Mesangial cell (primary cell): Measurements from ENCODE around the gene AQR. TPM values are rescaled to one million over a fixed set of nuclear protein-coding genes. Genes with fewer than 3 reads are reported as not detected.

Source experiments
- total RNA-seq: library from RNA; depleted of rRNA; stranded (reverse); fragments of >200 nt; gene quantifications from 2 replicates; pipeline ENCODE4 v1.2.3, GENCODE V29; 2015

Gene AQR
- total RNA-seq: 13.9 and 15.8 TPM in 2 replicates

GRCh38 chr15:34969340-34970097 lies at the start of gene AQR:
AQR (minus strand) TSS chr15:34969742; CDS start chr15:34969613, 129 bp downstream.

GRCh38 chr15:34988027-34988902 lies 18.7 kb upstream of the AQR start, which contains the start of gene ZNF770:
ZNF770 (minus strand) TSS chr15:34988287; CDS start chr15:34983434, 4,853 bp downstream.

Other genes starting within 250 kb of the AQR start
- not detected in 2 replicates for gene GJD2, start 214.7 kb downstream of the AQR start, total RNA-seq
- gene ACTC1, start 174.2 kb downstream of the AQR start, total RNA-seq: 0.65 TPM in 1 of 2 replicates, not detected in the other
- 14.0 and 23.8 TPM in 2 replicates for gene ZNF770, start 18.5 kb upstream of the AQR start, total RNA-seq
- gene NANOGP8, start 115.6 kb upstream of the AQR start, total RNA-seq: not detected in 2 replicates